ENCODE measurements around the gene PI4KB. TPM values are rescaled to one million over a fixed set of nuclear protein-coding genes. Genes with fewer than 3 reads are reported as not detected.

PI4KB gene
- polyA plus RNA-seq, 2 donors: 22.3 to 28.6 TPM

DNA sequence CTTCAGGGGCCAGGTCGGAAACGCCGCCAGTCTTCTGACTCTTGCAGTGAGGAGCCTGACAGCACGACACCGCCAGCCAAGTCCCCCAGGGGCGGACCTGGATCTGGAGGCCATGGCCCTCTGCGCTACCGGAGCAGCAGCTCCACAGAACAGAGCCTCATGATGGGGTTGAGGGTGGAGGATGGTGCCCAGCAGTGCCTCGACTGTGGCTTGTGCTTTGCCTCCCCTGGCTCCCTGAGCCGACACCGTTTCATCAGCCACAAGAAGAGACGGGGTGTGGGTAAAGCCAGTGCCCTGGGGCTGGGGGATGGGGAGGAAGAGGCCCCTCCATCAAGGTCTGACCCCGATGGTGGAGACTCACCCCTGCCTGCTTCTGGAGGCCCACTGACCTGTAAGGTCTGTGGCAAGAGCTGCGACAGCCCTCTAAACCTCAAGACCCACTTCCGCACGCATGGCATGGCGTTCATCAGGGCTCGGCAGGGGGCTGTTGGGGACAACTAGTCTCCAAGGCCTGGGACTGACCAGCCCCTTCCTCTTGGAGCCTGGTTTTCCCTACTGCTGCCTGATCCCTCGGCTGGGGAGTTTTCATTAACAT is 36.4 kb downstream of the PI4KB start:
- no peak overlapping the region for H3K4me3 ChIP-seq (ENCODE audit: low read depth in 1 of 2, low read length in 2 of 2)
- H3K9me3 ChIP-seq (ENCODE audit: control insufficient read depth in 2 of 2, insufficient read depth in 1 of 2, low read depth in 1 of 2, low read length in 1 of 2): no peaks in the 10 kb centered on the region
- H3K4me1 ChIP-seq (ENCODE audit: control insufficient read depth in 2 of 2, insufficient read depth in 2 of 2, low read length in 1 of 2): no peaks in the 10 kb centered on the region
- H3K27me3 ChIP-seq (ENCODE audit: control insufficient read depth in 1 of 2, insufficient read depth in 2 of 2, low read length in 2 of 2): no peaks in the 10 kb centered on the region
- H3K36me3 ChIP-seq (ENCODE audit: control insufficient read depth in 2 of 2, insufficient read depth in 2 of 2, low read length in 1 of 2): peaks cover 57 to 73% of the 10 kb centered on the region in 2 donors
- no peak overlapping the region for H3K27ac ChIP-seq (ENCODE audit: low read depth in 2 of 2, low read length in 1 of 2)
- 80 to 83% methylated on average over 19 of the region's 19 CpGs for WGBS, 2 donors

DNA sequence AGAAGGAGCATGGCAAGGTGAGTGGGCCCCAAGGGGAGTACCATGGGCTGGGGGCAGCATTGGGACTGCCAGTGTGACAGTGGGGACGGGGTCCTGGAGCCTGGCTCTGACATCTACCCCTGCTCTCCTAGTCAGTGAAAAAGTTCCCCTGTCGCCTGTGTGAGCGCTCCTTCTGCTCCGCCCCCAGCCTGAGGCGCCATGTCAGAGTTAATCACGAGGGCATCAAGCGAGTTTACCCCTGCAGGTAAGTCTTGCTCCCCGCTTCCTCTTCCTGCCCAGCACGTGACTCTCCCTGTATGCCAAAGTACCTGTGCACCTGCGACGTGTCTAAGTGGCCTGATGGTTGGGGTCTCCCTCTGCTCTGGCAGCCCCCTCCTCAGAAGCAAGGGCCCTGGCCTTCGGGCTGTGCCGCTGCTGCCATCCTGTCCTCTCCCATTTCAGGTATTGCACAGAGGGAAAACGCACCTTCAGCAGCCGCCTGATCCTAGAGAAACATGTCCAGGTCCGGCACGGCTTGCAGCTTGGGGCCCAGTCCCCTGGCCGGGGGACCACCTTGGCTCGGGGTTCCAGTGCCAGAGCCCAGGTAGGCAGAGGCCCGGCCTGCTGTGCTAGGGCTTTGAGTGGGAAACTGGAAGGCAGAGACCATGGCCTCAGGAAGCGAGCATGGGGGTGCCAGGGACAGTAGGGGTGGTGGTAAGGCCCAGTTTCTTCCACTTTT is 37.1 kb downstream of the PI4KB start:
- Histone ChIP-seq H3K4me1 (ENCODE audit: control insufficient read depth in 2 of 2, insufficient read depth in 2 of 2, low read length in 1 of 2) (no peaks in the 10 kb centered on the region), H3K4me3 (ENCODE audit: low read depth in 1 of 2, low read length in 2 of 2) (no peak overlapping the region), H3K36me3 (ENCODE audit: control insufficient read depth in 2 of 2, insufficient read depth in 2 of 2, low read length in 1 of 2) (peaks cover 56 to 70% of the 10 kb centered on the region in 2 donors), H3K9me3 (ENCODE audit: control insufficient read depth in 2 of 2, insufficient read depth in 1 of 2, low read depth in 1 of 2, low read length in 1 of 2) (no peaks in the 10 kb centered on the region), H3K27me3 (ENCODE audit: control insufficient read depth in 1 of 2, insufficient read depth in 2 of 2, low read length in 2 of 2) (no peaks in the 10 kb centered on the region), H3K27ac (ENCODE audit: low read depth in 2 of 2, low read length in 1 of 2) (no peak overlapping the region)
- WGBS, 2 donors: 78 to 82% methylated on average over 21 of the region's 21 CpGs

DNA sequence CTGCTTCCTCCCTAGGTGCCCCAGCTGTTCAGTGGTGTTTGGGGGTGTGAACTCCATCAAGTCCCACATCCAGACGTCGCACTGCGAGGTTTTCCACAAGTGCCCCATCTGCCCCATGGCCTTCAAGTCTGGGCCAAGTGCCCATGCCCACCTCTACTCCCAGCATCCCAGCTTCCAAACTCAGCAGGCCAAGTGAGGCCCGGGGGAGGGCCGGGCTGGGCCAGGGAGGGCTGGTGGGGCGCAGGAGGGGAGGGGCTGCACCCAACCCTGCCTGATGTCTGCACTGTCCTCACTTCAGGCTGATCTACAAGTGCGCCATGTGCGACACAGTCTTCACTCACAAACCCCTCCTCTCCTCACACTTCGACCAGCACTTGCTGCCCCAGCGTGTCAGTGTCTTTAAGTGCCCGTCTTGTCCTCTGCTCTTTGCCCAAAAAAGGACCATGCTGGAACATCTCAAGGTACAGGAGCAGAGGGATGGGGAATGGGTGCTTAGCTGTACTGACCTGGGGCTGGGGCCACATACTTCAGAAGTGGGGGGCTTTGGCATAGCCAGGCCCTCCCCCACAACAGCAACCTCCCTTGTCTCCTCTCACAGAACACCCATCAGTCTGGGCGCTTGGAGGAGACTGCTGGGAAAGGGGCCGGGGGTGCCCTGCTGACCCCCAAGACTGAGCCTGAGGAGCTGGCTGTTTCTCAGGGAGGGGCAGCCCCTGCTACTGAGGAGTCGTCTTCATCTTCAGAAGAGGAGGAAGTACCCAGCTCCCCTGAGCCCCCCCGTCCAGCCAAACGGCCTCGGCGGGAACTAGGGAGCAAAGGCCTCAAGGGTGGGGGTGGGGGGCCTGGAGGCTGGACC is 37.9 kb downstream of the PI4KB start:
- WGBS, 2 donors: 78 to 79% methylated on average over 18 of the region's 18 CpGs
- Histone ChIP-seq H3K9me3 (ENCODE audit: control insufficient read depth in 2 of 2, insufficient read depth in 1 of 2, low read depth in 1 of 2, low read length in 1 of 2) (no peaks in the 10 kb centered on the region), H3K27ac (ENCODE audit: low read depth in 2 of 2, low read length in 1 of 2) (no peak overlapping the region), H3K4me3 (ENCODE audit: low read depth in 1 of 2, low read length in 2 of 2) (no peak overlapping the region), H3K36me3 (ENCODE audit: control insufficient read depth in 2 of 2, insufficient read depth in 2 of 2, low read length in 1 of 2) (peaks cover 52 to 64% of the 10 kb centered on the region in 2 donors), H3K4me1 (ENCODE audit: control insufficient read depth in 2 of 2, insufficient read depth in 2 of 2, low read length in 1 of 2) (no peaks in the 10 kb centered on the region), H3K27me3 (ENCODE audit: control insufficient read depth in 1 of 2, insufficient read depth in 2 of 2, low read length in 2 of 2) (no peaks in the 10 kb centered on the region)

DNA sequence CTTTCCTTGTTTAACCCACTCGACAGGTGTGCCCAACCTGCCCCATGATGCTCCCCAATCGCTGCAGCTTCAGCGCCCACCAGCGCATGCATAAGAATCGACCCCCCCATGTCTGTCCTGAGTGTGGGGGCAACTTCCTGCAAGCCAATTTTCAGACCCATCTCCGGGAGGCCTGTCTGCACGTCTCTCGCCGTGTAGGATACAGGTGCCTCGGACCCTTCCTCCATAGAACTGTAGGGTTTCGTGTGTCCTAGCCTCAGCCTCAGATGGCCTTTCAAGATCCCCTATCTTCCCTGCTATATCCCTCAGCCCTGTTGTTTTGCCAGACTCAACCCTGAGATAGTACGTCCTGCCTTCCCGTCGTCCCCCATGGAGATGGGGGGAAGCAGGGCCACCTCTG is 38.7 kb downstream of the PI4KB start:
- Histone ChIP-seq H3K4me1 (ENCODE audit: control insufficient read depth in 2 of 2, insufficient read depth in 2 of 2, low read length in 1 of 2) (peaks cover 0 to 7% of the 10 kb centered on the region in 2 donors), H3K9me3 (ENCODE audit: control insufficient read depth in 2 of 2, insufficient read depth in 1 of 2, low read depth in 1 of 2, low read length in 1 of 2) (no peaks in the 10 kb centered on the region), H3K36me3 (ENCODE audit: control insufficient read depth in 2 of 2, insufficient read depth in 2 of 2, low read length in 1 of 2) (peaks cover 45 to 56% of the 10 kb centered on the region in 2 donors), H3K27me3 (ENCODE audit: control insufficient read depth in 1 of 2, insufficient read depth in 2 of 2, low read length in 2 of 2) (no peaks in the 10 kb centered on the region), H3K4me3 (ENCODE audit: low read depth in 1 of 2, low read length in 2 of 2) (no peak overlapping the region), H3K27ac (ENCODE audit: low read depth in 2 of 2, low read length in 1 of 2) (no peak overlapping the region)
- 85 to 87% methylated on average over 14 of the region's 14 CpGs for WGBS, 2 donors

DNA sequence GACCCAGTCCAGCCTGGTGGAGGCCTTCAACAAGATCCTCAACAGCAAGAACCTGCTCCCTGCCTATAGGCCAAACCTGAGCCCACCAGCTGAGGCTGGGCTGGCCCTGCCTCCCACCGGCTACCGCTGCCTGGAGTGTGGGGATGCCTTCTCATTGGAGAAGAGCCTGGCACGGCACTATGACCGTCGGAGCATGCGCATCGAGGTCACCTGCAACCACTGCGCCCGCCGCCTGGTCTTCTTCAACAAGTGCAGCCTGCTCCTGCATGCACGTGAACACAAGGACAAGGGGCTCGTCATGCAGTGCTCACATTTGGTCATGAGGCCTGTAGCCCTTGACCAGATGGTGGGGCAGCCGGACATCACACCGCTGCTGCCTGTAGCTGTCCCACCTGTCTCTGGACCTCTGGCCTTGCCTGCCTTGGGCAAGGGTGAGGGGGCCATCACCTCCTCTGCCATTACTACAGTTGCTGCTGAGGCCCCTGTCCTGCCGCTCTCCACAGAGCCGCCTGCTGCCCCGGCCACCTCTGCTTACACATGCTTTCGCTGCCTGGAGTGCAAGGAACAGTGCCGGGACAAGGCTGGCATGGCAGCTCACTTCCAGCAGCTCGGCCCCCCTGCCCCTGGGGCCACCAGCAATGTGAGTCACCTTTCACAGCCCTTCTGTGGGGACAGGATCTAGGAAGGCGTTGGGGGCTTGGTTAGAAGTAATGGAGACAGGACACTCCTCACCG is 39.3 kb downstream of the PI4KB start:
- no peak overlapping the region for H3K4me3 ChIP-seq (ENCODE audit: low read depth in 1 of 2, low read length in 2 of 2)
- WGBS, 2 donors: 91 to 94% methylated on average over 22 of the region's 22 CpGs
- peaks cover 0 to 10% of the 10 kb centered on the region in 2 donors for H3K4me1 ChIP-seq (ENCODE audit: control insufficient read depth in 2 of 2, insufficient read depth in 2 of 2, low read length in 1 of 2)
- H3K9me3 ChIP-seq (ENCODE audit: control insufficient read depth in 2 of 2, insufficient read depth in 1 of 2, low read depth in 1 of 2, low read length in 1 of 2): no peaks in the 10 kb centered on the region
- H3K27me3 ChIP-seq (ENCODE audit: control insufficient read depth in 1 of 2, insufficient read depth in 2 of 2, low read length in 2 of 2): no peaks in the 10 kb centered on the region
- peaks cover 40 to 52% of the 10 kb centered on the region in 2 donors for H3K36me3 ChIP-seq (ENCODE audit: control insufficient read depth in 2 of 2, insufficient read depth in 2 of 2, low read length in 1 of 2)
- H3K27ac ChIP-seq (ENCODE audit: low read depth in 2 of 2, low read length in 1 of 2): no peak overlapping the region

DNA sequence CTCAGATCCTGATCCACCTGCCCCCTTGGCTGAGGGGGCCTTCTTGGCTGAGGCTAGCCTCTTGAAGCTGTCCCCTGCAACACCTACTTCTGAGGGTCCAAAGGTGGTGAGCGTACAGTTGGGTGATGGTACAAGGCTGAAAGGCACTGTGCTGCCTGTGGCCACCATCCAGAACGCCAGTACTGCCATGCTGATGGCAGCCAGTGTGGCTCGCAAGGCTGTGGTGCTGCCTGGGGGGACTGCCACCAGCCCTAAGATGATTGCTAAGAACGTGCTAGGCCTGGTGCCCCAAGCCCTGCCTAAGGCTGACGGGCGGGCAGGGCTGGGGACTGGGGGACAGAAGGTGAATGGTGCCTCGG is 39.9 kb downstream of the PI4KB start:
- Histone ChIP-seq H3K4me1 (ENCODE audit: control insufficient read depth in 2 of 2, insufficient read depth in 2 of 2, low read length in 1 of 2) (peaks cover 0 to 10% of the 10 kb centered on the region in 2 donors), H3K9me3 (ENCODE audit: control insufficient read depth in 2 of 2, insufficient read depth in 1 of 2, low read depth in 1 of 2, low read length in 1 of 2) (no peaks in the 10 kb centered on the region), H3K27me3 (ENCODE audit: control insufficient read depth in 1 of 2, insufficient read depth in 2 of 2, low read length in 2 of 2) (no peaks in the 10 kb centered on the region), H3K4me3 (ENCODE audit: low read depth in 1 of 2, low read length in 2 of 2) (no peak overlapping the region), H3K36me3 (ENCODE audit: control insufficient read depth in 2 of 2, insufficient read depth in 2 of 2, low read length in 1 of 2) (peaks cover 35 to 47% of the 10 kb centered on the region in 2 donors), H3K27ac (ENCODE audit: low read depth in 2 of 2, low read length in 1 of 2) (no peak overlapping the region)
- WGBS, 2 donors: 84 to 87% methylated on average over 7 of the region's 7 CpGs

DNA sequence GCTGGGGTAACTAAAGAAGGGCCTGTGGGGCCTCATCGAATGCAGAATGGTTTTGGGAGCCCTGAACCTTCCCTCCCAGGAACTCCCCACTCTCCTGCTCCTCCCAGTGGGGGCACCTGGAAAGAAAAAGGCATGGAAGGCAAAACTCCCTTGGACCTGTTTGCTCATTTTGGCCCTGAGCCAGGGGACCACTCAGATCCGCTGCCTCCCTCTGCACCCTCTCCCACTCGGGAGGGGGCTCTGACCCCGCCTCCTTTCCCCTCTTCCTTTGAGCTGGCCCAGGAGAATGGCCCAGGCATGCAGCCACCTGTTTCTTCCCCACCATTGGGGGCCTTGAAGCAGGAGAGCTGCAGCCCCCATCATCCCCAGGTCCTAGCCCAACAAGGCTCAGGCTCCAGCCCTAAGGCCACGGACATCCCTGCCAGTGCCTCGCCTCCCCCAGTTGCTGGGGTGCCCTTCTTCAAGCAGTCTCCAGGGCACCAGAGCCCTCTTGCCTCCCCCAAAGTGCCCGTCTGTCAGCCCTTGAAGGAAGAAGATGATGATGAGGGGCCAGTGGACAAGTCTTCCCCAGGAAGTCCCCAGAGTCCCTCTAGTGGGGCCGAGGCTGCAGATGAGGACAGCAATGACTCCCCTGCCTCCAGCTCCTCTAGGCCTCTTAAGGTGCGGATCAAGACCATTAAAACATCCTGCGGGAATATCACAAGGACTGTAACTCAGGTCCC is 40.4 kb downstream of the PI4KB start:
- Histone ChIP-seq H3K36me3 (ENCODE audit: control insufficient read depth in 2 of 2, insufficient read depth in 2 of 2, low read length in 1 of 2) (peaks cover 35 to 47% of the 10 kb centered on the region in 2 donors), H3K4me1 (ENCODE audit: control insufficient read depth in 2 of 2, insufficient read depth in 2 of 2, low read length in 1 of 2) (peaks cover 0 to 10% of the 10 kb centered on the region in 2 donors), H3K9me3 (ENCODE audit: control insufficient read depth in 2 of 2, insufficient read depth in 1 of 2, low read depth in 1 of 2, low read length in 1 of 2) (no peaks in the 10 kb centered on the region), H3K4me3 (ENCODE audit: low read depth in 1 of 2, low read length in 2 of 2) (no peak overlapping the region), H3K27me3 (ENCODE audit: control insufficient read depth in 1 of 2, insufficient read depth in 2 of 2, low read length in 2 of 2) (no peaks in the 10 kb centered on the region), H3K27ac (ENCODE audit: low read depth in 2 of 2, low read length in 1 of 2) (no peak overlapping the region)
- WGBS, 2 donors: 85 to 88% methylated on average over 10 of the region's 10 CpGs

DNA sequence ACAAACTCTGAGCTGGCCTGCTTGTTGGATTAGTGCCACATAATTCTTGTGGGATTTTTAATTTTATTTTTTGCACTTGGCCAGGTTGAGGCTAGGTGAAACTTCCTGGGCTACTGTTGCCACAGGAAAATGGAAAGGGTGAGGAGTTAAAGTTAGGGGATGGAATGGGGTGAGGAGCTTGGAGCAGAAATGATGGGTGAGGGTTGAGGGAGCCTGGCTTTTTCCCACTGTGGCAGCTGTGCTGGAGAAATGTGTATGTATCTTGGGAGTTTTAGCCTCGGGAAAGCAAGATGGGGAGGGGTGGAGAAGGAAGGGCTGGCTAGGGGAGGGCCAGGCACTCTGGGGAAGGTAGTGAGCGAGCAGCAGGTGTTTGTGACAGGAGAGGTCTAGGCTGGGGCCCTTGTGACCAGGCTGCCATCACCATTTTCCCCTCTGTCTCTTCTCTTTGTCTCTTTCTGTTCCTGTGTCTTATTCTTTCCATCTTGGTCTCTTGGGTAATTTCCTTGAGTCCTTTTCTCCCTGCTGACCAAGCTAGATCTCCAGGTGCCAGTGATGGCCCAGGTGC is 43.1 kb downstream of the PI4KB start:
- 0 to 66% methylated on average over 1 to 2 of the region's 2 CpGs for WGBS, 2 donors
- Histone ChIP-seq H3K4me3 (ENCODE audit: low read depth in 1 of 2, low read length in 2 of 2) (peak overlapping the region in 1 of 2 donors; percentile 6), H3K36me3 (ENCODE audit: control insufficient read depth in 2 of 2, insufficient read depth in 2 of 2, low read length in 1 of 2) (peaks cover 21 to 27% of the 10 kb centered on the region in 2 donors)

More for the DNA sequence above, 43.1 kb downstream of the PI4KB start:
- no peaks in the 10 kb centered on the region for H3K27me3 ChIP-seq (ENCODE audit: control insufficient read depth in 1 of 2, insufficient read depth in 2 of 2, low read length in 2 of 2)
- H3K27ac ChIP-seq (ENCODE audit: low read depth in 2 of 2, low read length in 1 of 2): peak overlapping the region; percentile 100
- no peaks in the 10 kb centered on the region for H3K9me3 ChIP-seq (ENCODE audit: control insufficient read depth in 2 of 2, insufficient read depth in 1 of 2, low read depth in 1 of 2, low read length in 1 of 2)
- H3K4me1 ChIP-seq (ENCODE audit: control insufficient read depth in 2 of 2, insufficient read depth in 2 of 2, low read length in 1 of 2): peaks cover 0 to 10% of the 10 kb centered on the region in 2 donors

Measured in esophagus (tissue), 2 donors.